DOHH2 (cell line): ENCODE measurements around the gene GLIS2.

Source experiments
- H3F3A ChIP-seq: fragments of 200-600 bp; sonication (generic), shearing (Covaris generic); 2 replicates; pipeline ENCODE4 v1.6.0; 2016; ENCODE audit warnings: antibody characterized with exemption, mild to moderate bottlenecking; ENCODE audit not compliant: control insufficient read depth, insufficient read depth
- H3K27ac ChIP-seq: fragments of 200-600 bp; sonication (generic); 2 replicates; pipeline ENCODE4 v1.5.1; 2014; ENCODE audit warnings: low read depth, mild to moderate bottlenecking, low read length, moderate library complexity
- H3K27me3 ChIP-seq: fragments of 200-600 bp; sonication (generic); 2 replicates; pipeline ENCODE4 v1.6.1; 2014; ENCODE audit warnings: mild to moderate bottlenecking, low read length, mixed read lengths; ENCODE audit not compliant: control insufficient read depth
- H3K36me3 ChIP-seq: fragments of 200-600 bp; sonication (generic); 2 replicates; pipeline ENCODE4 v1.6.1; 2014; ENCODE audit warnings: mild to moderate bottlenecking, low read length, moderate library complexity, mixed read lengths; ENCODE audit not compliant: control insufficient read depth
- H3K4me1 ChIP-seq: fragments of 200-600 bp; sonication (generic); 2 replicates; pipeline ENCODE4 v1.6.1; 2014; ENCODE audit warnings: mild to moderate bottlenecking, low read length, mixed read lengths; ENCODE audit not compliant: control insufficient read depth
- H3K4me2 ChIP-seq: fragments of 200-600 bp; sonication (generic); 2 replicates; pipeline ENCODE4 v1.6.0; 2014; ENCODE audit warnings: mild to moderate bottlenecking, low read length, moderate library complexity
- H3K4me3 ChIP-seq: fragments of 200-600 bp; sonication (generic); 2 replicates; pipeline ENCODE4 v1.5.1; 2014; ENCODE audit warnings: mild to moderate bottlenecking, low read length, mixed read lengths
- H3K79me2 ChIP-seq: fragments of 200-600 bp; sonication (generic); 2 replicates; pipeline ENCODE4 v1.6.1; 2014; ENCODE audit warnings: mild to moderate bottlenecking, low read length, mixed read lengths; ENCODE audit not compliant: control insufficient read depth
- H3K9me2 ChIP-seq: fragments of 200-600 bp; sonication (generic); replicated peaks from 2 replicates; pipeline ENCODE4 v1.6.1; 2014; ENCODE audit warnings: mild to moderate bottlenecking, low read length, mixed read lengths; ENCODE audit not compliant: control insufficient read depth
- H3K9me3 ChIP-seq: fragments of 200-600 bp; sonication (generic); 2 replicates; pipeline ENCODE4 v1.6.1; 2014; ENCODE audit warnings: antibody characterized with exemption, low read length, mixed read lengths; ENCODE audit not compliant: control insufficient read depth, insufficient read depth
- H4K20me1 ChIP-seq: fragments of 200-600 bp; sonication (generic); 2 replicates; pipeline ENCODE4 v1.6.0; 2014; ENCODE audit warnings: low read depth, mild to moderate bottlenecking, antibody characterized with exemption, low read length, moderate library complexity; ENCODE audit not compliant: control insufficient read depth, insufficient read depth
- EZH2phosphoT487 ChIP-seq: fragments of 200-600 bp; sonication (generic); IDR thresholded peaks from 2 replicates; pipeline ENCODE4 v1.6.1; 2017; ENCODE audit warnings: borderline replicate concordance, mild to moderate bottlenecking, antibody characterized with exemption, low read length, moderate library complexity, mixed read lengths
- TF ChIP-seq, protein P1 (sequence below): fragments of 200-600 bp; sonication (generic); IDR thresholded peaks from one replicate; pipeline ENCODE4 v1.5.1; 2014; ENCODE audit warnings: antibody characterized with exemption, mild to moderate bottlenecking, low read depth, low read length; ENCODE audit not compliant: poor library complexity, severe bottlenecking

The GLIS2 gene

DNA sequence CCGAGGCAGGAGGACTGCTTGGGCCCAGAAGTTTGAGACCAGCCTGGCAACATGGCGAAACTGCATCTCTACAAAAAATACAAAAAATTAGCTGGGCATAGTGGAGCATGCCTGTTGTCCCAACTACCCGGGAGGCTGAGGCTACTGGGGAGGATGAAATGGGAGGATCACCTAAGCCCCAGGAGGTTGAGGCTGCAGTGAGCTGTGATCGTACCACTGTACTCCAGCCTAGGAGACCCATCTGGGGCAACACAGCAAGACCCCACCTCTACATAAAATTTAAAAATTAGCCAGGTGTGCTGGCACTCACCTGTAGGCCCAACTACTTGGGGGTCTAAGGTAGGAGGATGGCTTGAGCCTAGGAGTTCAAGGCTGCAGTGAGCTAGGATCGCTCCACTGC, 33.5 kb downstream of the GLIS2 start:
- H3K36me3 ChIP-seq, result peaks cover 47% of the 10 kb centered on the region
- H3K9me2 ChIP-seq, result no peaks in the 10 kb centered on the region
- peak overlapping the region; percentile 92 for H3K4me2 ChIP-seq
- no peak overlapping the region for H3K27ac ChIP-seq
- peaks cover 7% of the 10 kb centered on the region; the same call in 1 of the 2 replicates for H3K9me3 ChIP-seq
- peak overlapping the region; percentile 100; the same call in 1 of the 2 replicates for H3K4me3 ChIP-seq
- no peaks in the 10 kb centered on the region for H3K27me3 ChIP-seq
- peaks cover 15% of the 10 kb centered on the region for H3K4me1 ChIP-seq
- no peak for TF ChIP-seq EZH2phosphoT487
- TF ChIP-seq, protein P1, sequence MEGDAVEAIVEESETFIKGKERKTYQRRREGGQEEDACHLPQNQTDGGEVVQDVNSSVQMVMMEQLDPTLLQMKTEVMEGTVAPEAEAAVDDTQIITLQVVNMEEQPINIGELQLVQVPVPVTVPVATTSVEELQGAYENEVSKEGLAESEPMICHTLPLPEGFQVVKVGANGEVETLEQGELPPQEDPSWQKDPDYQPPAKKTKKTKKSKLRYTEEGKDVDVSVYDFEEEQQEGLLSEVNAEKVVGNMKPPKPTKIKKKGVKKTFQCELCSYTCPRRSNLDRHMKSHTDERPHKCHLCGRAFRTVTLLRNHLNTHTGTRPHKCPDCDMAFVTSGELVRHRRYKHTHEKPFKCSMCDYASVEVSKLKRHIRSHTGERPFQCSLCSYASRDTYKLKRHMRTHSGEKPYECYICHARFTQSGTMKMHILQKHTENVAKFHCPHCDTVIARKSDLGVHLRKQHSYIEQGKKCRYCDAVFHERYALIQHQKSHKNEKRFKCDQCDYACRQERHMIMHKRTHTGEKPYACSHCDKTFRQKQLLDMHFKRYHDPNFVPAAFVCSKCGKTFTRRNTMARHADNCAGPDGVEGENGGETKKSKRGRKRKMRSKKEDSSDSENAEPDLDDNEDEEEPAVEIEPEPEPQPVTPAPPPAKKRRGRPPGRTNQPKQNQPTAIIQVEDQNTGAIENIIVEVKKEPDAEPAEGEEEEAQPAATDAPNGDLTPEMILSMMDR, result no peak
- H4K20me1 ChIP-seq, result no peaks in the 10 kb centered on the region
- peaks cover 9% of the 10 kb centered on the region for H3F3A ChIP-seq
- peaks cover 68% of the 10 kb centered on the region for H3K79me2 ChIP-seq

DNA sequence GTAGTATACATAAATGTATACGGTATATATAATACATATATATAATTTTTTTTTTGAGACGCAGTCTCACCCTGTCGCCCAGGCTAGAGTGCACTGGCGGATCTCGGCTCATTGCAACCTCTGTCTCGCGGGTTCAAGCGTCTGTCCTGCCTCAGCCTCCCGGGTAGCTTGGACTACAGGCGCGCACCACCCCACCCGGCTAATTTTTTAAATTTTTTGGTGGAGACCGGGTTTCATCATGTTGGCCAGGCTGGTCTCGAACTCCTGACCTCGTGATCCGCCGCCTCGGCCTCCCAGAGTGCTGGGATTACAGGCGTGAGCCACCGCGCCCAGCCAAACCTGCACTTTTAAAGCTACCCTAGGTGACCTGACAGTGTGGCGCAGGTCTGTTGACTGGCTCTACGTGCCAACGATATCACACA, 34.5 kb downstream of the GLIS2 start:
- no peaks in the 10 kb centered on the region; the same call in 1 of the 2 replicates for H3K9me3 ChIP-seq
- H3K4me3 ChIP-seq, result peak overlapping the region; percentile 100
- H3K4me2 ChIP-seq, result peak overlapping the region; percentile 92
- no peaks in the 10 kb centered on the region for H4K20me1 ChIP-seq
- peaks cover under 1% of the 10 kb centered on the region; the same call in 1 of the 2 replicates for H3F3A ChIP-seq
- peaks cover 15% of the 10 kb centered on the region for H3K4me1 ChIP-seq
- H3K9me2 ChIP-seq, result no peaks in the 10 kb centered on the region
- H3K36me3 ChIP-seq, result peaks cover 40% of the 10 kb centered on the region
- H3K27me3 ChIP-seq, result no peaks in the 10 kb centered on the region
- peaks cover 57% of the 10 kb centered on the region for H3K79me2 ChIP-seq
- no peak for TF ChIP-seq EZH2phosphoT487
- TF ChIP-seq, protein P1, result no peak
- H3K27ac ChIP-seq, result peak overlapping the region; percentile 46

DNA sequence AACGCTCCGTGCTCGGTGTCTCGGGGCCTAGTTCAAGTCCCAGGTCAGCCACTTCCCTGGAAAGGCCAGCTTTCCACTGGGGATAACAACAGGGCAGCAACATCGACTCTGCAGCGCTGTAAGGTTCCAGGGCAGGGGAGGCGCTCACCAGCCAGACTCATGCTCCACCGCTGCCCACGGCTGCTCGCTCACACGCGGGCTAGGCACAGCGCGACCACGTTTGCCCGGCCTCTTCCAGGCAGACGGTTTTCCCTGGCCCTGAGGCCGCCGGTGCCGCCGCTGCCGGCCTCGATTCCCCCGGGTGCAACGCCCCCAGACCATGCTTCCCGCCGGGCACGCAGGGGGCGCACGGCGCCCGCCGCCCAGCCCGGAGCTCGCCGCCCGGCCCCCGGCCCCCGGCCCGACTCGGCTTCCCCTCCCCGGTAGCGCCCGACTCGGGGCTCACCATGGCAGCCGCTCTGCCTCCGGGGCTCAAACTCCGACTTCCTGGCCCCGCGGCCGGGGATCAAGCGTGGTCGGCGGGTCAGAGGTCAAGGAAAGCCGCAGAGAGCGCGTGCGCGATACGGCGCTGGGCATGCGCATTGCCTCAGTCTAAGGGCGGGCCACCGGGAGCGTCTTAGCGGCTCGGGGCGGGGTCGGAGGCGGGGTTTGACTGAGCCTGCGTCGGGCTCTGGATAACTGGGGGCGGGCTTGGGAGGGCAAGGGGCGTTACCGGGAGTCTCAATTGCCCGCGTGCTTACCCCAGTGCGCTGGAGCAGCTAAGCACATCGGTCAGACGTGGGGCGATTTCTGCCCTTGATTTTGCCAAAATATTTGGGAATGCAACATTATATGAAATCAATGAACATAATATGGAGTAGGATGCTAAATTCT, 35.2 kb downstream of the GLIS2 start, which contains the start of gene PAM16:
Gene PAM16, minus strand, starts transcription at position 535 of the 873 bp plus-strand sequence. Its CDS starts 87 bp downstream, at position 448.
- Histone ChIP-seq H3K4me1 (peaks cover 15% of the 10 kb centered on the region), H3K4me3 (peak within 1 kb of the TSS; percentile 100), H3K27ac (peak within 1 kb of the TSS; percentile 46), H3F3A (no peaks in the 10 kb centered on the region), H3K27me3 (no peaks in the 10 kb centered on the region), H3K9me2 (no peaks in the 10 kb centered on the region), H3K36me3 (peaks cover 34% of the 10 kb centered on the region), H3K4me2 (peak within 1 kb of the TSS; percentile 92), H3K79me2 (peaks cover 51% of the 10 kb centered on the region), H4K20me1 (no peaks in the 10 kb centered on the region), H3K9me3 (no peaks in the 10 kb centered on the region; the same call in 1 of the 2 replicates)
- TF ChIP-seq EZH2phosphoT487, result no peak
- TF ChIP-seq, protein P1, result peak; percentile 39
